NCI-H446 treated with DMSO at 0.1 percent for 48 hours (cell line): ENCODE results near the gene FBXW8.

ENCODE experiments used
- DNase-seq: peaks from one replicate; lab custom pipeline; 2025; lab: John Stamatoyannopoulos, UW

The FBXW8 gene

DNA sequence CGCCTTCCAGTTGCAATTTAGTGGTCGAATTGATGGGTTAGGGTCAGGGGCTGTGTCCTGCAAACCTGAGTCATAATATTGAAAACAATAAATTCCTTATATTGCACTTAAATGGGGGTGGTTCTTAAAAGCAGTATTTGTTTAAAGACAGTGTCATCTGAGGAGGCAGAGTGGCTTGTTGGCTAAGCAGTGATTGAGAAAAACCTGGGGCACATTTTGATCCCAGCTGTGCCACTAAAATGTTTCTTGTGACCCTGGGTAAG is 48.4 kb downstream of the FBXW8 start:
- DNase-seq = no peak

DNA sequence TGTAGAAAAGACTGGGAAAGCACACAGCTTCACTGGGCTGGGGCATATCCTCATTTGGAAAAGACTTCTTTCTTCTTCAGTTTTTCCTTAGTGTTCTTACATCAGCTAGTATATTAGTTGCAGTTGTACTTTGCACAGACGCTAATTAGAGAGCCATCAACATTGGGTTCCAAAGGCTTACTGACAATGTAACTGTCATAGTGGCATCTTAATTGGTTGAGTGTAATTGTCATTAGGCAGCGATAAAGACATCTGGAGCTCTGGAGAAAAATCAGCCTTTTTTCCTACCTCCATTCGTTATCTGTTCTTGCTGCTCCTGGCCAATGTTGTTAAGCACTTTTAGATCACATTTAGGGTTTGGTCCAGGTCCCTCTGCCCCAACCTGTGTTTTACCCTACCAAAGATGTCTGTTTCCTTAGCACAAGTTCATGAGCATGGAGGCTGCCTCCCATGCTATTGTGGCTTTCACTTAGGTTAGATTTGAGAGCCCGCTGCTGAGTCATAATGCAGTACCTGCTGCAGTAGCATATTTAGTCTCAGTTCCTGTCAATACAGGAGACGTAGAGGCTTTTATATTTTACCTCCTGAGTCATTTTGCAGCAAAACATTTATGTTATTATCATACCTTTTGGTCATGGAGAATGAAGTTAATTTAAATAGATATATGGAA is 49.2 kb downstream of the FBXW8 start:
- DNase-seq = no peak

DNA sequence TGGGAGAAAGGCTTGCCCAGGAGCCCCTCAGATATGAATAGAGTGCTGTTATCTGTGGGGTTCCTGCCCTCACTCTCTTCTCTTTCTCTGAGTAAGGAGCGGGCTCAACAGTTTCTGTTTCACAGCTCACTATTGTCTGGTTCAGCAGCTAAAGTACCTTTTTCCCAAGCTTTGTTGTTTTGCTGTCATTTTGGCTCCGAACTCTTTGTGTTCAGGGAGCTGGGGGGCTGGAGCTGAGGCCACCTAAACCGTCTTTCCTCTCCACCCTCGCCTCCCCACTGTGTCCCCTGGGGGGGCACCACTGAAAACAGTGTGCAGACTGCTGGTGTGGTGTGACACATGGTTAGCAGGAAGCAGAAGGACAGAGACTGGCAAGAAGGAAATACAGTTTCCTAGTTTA is 51.4 kb downstream of the FBXW8 start:
- no peak for DNase-seq

DNA sequence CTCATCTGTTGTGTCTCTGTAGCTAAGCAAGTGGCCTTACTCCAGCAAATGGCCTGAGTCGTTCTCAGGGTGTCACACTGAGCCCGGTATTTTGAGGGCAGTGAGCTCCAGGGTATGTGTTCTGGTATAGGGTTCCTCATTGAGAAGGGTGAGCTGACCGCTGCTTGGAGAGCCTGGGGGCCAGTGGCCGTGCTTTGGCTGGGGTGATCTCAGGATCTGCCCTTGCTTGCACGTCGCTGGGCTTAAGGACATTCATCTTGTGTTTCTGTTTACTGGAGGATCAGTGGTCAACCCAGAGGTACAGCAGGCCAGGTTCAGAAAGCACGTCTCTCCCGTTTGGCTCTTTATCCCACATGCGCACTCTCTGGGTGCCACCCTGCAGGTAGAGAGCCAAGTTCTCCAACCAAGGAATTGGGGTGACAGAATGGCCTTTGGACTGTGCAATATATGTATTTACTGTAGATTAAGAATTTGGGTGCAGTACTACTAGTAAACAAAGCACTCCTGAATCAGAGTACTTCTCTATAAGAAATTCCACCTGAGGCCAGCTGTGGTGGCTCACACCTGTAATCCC is 52.1 kb downstream of the FBXW8 start:
- no peak for DNase-seq

DNA sequence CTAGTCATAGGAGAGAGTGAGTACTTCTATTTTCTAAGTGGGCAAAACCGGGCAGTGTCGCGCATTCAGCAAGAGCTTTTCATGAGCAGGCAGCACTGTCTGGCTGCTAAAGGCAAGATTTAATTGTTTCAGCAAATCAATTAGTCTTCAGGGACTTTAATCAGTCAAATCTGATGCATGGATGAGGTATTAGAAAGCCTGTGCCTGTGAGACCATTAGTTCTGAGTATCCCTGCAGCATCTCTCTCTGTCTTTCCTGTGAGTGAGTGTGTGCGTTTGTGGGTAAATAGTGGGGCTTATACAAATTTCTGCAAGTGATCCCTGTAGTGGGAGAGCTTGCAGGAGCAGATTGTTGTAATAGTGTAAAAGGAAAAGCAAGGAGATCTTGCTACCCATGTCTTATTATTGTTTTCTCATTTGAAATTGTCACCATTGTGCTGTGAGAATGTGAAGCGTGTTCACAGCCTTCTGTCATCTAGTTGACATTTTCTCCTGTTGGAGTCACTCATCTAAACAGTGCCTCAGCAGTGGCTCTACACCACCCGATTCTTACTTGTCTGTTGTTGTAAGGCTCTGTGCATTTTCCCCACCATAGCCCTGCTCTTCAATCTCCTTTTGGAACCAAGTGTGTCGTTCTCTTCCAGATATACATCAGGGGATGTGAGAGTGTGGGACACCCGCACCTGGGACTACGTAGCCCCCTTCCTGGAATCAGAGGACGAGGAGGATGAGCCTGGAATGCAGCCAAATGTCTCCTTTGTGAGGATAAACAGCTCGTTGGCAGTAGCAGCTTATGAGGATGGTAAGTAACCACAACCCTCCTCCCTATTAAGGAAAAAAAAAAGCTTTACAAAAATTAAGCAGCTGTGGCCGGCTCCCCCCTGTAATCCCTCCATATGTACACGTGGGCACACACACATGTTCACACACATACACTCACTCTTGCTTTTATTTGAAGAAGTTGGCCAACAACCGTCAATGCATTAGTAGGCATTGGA is 53.6 kb downstream of the FBXW8 start:
- peak; percentile 30 for DNase-seq

DNA sequence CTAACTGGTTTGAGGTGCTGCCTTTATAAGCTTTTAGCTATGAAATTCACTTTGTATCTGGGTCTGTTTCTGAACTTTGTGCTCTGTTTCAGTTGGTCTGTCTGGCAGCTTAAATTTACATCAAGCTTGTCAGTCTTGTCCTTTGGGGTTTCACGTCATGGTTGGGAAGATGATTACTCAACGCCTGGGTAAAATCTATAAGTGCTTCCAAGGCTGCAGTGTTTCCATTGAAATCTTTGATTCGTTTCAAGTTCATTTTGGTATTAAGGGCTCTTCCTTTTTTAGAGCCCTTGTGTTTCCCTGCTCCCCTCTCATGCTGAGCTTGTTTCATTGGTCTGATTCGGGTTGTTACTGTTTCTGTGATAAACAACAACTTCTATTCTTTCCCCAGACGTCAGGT is 58.2 kb downstream of the FBXW8 start:
- no peak for DNase-seq

DNA sequence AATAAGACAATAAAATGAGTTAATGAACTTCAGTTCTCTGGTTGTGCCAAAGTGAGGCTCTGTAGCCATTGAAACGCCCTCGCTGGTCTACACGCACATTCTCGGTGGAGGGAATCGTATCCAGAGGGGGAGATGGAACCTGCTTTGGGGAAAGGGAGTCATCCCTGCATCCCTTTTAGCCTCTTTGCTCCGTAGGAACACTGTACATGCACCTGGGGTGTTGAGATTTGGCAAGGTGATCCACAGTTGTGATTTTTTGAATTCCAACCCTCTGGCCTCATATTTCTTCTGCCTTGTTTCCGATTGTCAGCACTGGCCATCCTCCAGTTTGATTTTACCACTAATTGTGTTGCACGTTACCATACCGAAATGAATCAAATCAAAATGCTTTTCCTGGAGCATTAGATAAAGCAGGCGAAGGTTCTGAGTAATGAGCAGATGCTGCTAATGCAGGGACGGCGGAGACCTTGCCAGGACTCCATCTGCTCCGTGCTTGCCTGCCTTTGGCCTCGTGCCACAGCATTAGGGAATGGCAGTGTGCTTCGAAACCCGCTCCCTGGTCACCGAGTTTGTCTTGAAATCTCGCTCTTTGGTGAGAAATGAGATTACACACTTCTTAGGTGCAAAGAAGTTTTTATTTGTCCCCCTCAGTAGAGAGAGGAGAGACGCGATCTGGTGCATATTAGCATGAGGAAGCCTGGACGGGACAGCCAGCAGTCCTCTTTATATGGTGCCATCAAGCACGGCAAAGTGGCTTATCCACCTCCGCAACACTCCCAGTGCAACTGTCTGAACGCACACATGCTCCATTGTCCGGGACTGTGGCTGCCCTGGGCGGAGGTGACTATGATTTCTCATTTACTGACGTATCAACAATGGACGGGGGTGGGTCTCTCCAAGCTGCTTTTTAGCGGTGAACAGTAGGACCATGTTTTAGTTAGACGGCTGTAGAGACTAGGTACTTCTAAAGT is 59.1 kb downstream of the FBXW8 start:
- peak; percentile 92 for DNase-seq

DNA sequence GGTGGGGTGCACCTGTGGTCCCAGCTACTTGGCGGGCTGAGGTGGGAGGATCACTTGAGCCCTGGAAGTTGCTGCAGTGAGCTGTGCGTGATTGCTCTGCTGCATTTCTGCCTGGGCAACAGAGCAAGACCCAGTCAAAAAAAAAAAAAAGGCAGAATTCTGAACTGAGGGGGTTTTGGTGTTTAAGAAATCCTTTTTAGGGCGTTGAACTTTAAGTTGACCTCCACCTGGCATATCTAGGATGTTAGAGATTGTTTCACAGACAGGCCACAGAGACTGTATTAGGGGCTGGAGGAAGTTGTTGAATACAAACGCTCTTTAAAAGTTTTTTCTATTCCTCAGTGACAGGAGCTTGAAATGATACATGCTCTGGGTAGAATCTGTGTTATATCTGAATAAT is 60.5 kb downstream of the FBXW8 start:
- no peak for DNase-seq

DNA sequence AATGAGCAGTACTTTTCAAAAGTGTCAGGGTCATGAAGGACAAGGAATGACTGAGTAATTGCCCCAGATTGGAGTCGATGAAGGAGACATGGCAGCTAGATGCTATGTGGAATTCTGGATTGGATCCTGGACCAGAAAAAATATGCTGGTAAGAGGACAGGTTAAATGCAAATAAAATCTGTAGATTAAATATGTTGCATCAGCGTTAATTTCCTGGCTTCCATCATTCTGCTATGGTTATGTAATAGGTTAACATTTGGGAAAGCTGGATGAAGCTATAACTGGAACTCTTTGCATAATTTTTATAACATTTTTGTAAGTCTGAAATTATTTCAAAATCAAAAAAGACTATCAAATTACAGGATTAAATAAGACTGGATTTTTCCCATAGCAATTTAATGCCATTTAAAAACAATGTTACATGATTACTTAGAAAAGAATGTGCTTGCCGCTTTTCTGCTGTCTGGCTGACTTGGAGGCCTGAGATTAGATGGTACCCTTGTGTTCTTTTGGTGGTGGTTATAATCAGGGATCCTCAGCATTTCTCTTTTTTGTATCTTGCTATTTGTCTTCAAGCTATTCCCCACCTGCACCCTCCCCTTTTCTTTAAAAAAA is 65.1 kb downstream of the FBXW8 start:
- no peak for DNase-seq

DNA sequence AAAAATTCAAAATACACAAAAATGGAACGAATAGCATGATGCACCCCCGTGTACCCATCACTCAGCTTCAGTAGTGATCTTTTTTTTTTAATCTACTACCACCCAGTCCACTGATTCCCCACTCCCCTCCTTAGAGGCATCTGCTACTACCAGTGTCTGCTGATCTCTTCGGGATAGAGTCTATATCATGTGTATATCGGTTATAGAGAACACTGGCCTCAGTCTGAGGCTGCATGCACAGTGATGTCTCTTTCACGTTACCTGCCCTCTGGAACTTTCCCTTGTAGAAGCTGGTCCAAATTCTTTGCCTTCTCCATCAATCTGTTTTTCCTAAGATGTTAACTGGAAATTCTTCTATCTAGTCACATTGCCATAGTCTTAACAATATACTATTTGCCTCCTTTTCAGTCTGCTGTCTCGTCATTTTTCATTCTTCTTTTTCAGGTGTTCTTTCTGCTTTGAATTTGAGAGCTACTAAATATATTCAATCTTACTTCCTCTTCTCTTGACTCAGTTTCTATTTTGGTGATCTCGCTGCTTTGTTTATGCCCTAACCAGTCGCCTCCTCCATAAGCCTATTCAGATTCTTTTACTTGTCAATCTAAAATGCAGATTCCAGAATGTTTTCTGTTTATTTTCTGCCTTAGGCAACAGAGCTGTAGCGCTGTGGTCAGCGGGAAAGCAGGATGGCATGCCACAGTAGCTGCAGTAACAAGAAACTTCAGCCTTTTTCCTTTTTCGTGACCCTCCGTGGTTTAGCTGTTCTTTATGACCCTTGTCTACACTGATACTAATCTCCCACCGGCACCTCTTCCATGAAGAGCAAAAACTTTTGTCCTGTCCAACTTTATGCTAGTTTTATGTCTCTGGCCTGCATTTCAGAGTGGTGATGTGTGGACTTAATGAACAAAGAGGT is 67.0 kb downstream of the FBXW8 start:
- no peak for DNase-seq

DNA sequence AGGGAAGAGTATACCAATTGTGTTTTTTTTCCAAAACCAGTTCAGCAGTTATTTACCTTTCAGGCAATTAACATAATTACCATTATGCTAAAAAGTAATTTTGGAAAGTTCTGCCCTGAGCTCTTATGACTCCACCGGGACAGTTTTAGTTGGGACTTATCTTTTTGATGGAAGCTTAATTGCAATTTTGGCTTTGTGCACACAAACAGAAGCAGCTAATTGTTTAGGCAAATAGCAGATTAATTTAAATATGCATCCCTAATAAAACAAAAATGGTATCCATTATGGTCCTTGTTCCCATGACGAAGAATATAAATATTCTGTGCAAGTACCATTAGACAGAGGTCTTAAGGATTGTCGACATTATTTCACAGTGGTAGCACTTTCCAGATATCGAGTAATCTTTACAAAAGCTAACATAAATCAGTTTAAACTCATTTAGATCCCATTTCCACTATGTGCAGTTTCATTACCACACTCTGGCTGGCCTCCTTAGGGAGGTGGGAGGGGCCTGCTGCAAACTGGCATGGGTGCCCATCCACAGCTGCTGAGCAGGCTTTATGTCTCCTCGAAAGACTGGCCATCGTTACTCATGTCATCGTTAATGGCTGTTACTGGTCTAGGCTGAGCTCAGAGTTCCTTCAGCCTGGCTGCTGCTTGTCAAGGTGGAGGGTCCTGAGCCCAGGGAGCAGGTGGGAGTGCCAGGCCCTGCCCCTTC is 68.2 kb downstream of the FBXW8 start:
- no peak for DNase-seq

DNA sequence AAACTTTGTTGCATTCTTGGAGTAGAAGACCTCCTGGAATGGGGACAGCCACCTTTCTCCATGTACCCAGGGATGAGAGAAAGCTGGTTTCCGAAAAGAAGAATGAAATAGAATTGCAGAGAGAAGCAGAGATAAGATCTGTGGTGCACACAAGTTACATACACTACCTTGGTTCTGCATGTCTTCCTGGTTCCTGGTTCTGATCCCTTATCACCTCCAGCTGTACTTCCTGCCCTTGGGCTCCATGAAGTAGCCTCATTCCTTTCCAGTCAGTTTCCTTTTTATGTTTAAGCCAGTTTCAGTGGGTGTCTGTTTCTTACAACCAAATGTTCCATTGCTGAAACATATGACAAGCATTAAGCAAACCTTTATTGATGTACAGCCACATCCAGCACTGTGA is 69.3 kb downstream of the FBXW8 start:
- DNase-seq = no peak

DNA sequence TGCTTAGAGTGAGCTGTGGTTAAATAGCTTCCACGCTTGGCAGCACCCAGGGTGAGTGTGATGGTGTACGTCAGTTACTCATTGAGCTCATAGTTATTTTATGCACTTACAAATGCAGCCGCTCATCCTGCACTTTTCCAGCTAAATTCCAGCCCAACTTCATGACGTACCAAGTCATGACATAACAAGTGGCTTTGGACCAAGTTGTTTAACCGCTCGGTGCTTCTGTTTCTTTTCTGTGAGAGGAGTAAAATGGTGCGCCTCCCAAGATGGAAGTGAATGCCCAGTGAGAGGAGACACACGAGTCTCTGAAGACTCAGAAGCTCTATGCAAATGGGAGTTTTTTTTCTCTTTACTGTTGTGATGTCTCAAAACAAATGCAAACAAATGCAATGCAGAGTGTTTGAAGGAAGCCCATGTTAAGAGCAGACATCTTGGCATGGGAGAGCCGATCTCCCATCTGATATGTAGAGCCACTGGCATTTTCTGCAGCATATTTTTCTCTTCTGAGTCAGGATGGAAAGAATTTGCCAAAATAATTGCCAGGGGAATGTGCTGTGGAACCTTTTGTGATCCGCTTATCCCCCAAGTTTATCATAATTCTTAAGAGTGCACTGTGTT is 72.2 kb downstream of the FBXW8 start:
- DNase-seq = no peak

DNA sequence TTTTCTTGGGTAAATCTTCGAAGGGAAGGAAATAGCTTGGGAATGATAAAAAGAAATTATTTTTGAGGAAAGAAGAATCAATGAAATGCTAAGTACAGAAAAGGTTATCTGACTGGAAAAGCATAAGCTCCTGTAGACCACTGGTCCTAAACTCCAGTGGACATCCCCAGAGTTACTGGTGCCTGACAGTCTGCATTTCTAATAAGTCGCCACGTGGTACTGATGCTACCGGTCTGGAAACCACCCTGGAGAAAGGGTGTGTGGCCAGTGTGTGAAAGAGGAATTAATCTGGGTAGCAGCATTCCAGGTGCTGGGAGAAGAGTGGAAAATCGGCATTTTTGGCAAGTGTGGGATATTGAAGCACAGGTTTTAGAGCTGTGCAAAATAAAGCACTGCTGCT is 73.3 kb downstream of the FBXW8 start:
- no peak for DNase-seq

DNA sequence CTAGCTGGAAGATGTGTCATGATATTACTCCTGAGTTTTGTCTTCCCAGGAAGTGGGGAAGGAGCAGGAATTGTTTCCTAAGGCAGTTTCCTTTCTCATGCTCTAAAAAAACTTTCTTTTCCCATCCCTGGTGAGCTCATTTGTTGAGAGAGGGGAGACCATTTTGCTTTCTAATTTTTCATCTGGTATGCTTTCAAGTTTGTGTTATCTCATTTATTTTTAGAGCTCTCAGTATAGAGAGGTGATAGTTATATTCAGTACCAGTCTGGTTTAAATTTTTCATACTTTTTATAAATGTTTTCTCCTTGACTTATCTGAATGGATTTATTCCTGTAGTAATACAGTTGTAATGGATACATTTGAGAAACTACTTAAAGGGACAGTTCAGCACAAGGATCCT is 79.6 kb downstream of the FBXW8 start:
- DNase-seq = no peak

DNA sequence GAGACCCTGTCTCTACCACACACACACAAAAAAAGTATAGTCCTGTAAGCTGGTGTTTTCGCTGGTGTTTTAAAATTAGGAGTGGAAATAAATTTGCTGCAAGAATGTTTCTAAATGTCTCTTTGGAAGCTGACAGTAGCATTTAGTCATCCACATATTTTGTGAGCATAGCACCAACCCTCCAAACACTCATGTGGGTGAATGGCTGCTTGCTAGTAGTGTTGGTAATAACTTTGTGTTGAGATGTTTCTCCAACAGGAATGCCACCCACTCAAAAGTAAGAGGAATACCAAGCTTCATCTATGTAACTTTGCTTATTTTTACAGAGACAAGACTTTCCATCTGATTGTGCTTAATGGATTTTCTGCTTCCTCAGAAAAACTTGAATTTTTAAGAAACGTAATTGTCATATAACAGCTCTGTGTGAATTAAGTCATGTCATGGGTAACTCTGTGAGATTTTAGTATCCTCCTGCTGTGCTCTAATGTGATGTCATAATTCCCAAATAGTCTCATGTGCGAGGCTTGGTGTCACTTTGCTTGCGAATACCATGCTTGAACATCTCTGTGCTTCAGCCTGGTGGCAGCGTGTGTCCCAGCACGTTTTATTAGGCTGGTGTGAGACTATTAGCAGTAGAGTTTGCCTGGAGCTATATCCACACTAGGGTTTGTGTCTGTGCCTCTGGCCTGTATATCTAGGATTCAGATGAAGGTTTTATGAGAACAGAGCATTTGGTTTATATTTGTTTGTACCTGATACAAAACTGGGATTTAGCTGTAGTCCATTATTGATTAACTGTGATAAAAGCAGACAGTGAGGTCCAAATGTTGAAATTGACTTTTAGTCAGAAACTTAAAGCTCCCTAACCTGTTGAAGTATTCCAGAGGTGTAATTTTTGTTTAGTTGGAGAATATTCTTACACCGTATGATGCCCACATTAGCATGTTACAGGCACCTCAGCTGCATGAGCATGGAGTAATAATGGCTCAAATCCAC is 80.5 kb downstream of the FBXW8 start:
- DNase-seq = no peak

DNA sequence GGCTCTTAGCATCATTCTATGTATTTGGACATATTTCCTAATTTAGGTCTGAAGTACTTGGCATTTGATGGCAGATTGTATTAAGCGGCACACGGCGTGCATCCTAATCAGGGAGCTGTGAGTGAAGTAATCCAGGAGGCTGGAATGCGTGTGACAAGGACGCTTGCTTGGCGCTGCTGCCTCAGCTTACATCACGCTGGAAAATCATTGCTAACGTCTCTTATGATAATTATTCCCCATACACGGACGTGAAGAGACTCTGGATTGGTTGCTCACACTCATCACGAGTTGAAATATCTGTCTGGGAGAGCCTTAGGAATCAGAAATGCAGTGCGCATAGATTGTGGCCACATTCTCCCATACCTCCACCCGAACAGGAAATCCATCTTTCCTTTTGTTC is 85.3 kb downstream of the FBXW8 start:
- no peak for DNase-seq

DNA sequence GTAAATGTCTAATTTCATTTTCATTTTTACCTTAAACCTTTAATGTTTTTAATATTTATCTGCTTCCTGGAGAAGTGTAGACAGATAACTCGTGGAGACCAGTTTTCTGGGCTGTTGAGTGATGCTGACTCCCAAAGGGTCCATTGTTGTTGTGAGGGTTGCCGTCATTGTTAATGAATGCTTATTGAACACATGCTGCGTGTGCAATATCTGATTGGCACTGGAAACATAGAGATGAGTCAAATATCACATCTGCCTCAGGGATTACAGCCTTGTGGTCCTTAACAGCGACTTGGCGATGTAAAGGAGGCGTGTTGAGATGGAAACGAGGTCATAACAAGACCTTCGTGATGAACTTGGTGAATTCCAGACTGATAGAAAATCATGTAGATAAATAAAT is 85.9 kb downstream of the FBXW8 start:
- DNase-seq = no peak
